GM10266 (cell line): ENCODE measurements around the gene MGLL.
A peak's percentile ranks its signal among the peaks of the same experiment; 100 is the strongest.

Source experiments
- DNase-seq: peaks from one replicate; pipeline ENCODE4 v3.0.0; 2012; ENCODE audit errors: extremely low spot score
- CTCF ChIP-seq: IDR thresholded peaks from 2 replicates; pipeline ENCODE4 v1.5.1; 2012; ENCODE audit warnings: mild to moderate bottlenecking, low read depth; ENCODE audit not compliant: control insufficient read depth, insufficient read depth; ENCODE audit errors: missing control alignments

MGLL gene

GRCh38 chr3:127804141-127804540, 18.2 kb downstream of the MGLL start:
- DNase-seq, result no peak
- TF ChIP-seq CTCF, result no peak

DNA sequence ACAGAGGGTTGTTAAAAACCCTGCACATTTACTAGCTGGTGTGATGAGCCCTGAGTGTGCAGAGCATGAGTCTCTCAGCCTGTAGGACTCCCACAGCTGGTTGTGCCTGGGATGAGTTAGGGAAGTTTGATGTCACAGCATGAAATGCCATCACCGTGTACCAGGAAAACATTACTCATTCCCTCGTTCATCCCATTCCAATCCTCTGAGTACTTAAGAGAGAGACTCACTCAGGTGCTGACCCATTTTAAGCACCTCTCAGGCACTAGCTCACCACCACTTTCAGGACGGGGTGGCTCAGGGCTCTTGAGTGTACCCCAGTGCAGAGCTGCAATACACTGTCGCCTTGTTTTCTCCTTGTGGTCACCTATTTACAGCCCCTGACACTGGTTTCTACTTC, 18.7 kb downstream of the MGLL start:
- no peak for DNase-seq

DNA sequence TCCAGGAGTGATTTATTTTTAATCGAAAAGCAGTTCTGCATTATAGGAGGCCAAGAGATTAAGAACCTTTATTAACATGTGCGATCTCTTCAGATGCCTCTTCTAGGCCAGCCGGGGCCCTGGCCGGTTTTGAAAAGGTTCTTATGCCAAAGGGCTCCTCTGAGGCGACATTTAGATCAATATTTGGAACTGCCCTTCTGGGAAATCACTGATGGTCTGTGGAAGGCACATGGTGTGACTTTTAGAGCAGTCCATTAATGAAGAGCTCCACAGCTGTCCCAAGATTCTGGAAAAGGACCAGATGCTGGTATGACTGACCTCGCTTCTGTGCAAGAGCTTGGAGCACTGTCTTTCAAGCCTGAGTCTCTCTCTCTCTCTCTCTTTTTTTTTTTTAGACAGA, 19.7 kb downstream of the MGLL start:
- no peak for TF ChIP-seq CTCF
- DNase-seq, result no peak

More for the DNA sequence above, 18.7 kb downstream of the MGLL start:
- no peak for TF ChIP-seq CTCF

DNA sequence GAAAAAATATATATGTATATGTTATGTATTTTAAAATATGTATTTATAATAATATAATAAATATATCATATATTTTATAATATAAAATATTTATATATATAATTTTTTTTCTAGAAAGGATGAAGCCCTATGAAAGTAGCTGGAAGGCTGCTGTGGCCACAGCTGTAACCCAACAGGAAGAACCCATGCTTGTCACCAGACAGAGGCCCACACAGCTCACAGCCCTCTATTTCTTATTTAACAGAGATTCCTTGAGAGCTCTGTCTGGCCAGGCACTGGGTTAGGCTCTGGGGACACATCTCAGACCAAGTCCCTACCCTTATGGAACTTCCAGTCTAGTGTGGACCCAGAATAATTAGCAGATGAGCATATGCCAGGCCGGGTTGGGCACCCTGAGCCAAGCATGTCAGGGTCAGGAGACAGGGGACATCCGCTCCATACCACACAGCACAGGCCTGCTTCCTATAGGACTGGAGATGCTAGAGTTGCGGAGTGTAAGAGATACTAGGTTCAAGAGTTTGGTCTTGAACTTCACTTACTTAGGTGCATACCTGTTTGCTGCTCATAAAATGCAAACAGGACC, 20.5 kb downstream of the MGLL start:
- no peak for TF ChIP-seq CTCF
- DNase-seq, result no peak

- TF ChIP-seq CTCF, result no peak
- peak; percentile 53 for DNase-seq
These were observed 21.8 kb downstream of the MGLL start for GRCh38 chr3:127800508-127800907.

DNA sequence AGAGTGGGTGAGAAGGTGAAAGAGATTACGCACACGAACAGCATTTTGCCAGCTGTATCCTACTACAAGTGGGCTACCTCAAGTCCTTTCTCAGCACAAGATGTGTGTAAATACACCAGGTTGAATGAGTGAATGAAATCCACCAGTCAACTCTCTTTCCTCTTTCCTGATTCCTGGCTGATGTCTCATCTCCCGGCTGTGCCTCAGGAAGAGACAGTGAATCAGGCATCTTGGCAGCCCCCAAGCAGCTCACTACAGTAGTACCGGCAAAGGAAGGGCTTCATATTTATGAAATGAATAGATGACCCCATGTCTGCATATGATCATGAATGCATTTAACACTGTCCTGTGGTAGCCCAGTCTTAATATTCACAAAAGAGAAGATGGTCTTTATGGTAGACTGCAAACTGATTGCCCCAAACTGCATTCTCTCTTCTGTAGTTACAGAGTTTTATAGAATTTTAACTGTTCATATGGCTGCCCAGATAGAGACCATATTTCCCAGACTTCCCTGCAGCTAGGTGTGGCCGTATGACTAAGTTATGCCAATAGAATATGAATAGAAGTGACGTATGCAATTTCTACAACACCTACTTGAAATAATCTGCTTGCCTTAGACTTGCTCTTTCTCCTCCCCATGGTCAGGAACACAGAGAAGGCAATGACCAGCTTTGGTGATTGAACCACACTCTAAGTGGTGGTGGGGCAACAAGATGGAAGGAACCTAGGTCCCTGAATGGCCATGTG, 22.7 kb downstream of the MGLL start:
- no peak for DNase-seq
- TF ChIP-seq CTCF, result no peak

DNA sequence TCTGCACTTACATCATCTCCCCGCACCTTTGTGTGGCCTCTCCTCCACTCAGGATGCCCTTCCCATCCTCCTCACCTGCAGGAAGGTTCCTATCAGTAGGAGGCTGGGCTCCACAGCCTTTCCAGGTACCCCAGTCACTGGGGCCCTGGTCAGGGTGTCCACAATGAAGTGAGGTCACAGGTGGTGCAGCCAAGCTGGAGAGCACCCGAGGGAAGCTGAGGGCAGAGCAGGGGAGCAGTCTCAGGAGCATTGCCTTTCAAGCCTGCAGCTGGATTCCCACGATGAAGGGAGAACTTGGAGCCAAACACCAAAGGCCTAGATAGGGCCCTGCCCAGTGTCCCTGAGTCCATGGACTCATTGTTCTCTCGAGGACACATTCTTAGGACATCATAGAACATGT, 23.6 kb downstream of the MGLL start:
- no peak for TF ChIP-seq CTCF
- DNase-seq, result no peak
